ENCODE data around the gene AGO3.

The AGO3 gene

GRCh38 chr1:36095760-36096405 is 165.0 kb downstream of the AGO3 start:
- TF ChIP-seq CTCF (IDR thresholded peaks at IDR 0.05; ENCODE audit: low read depth, low read length): no peak
- DNase-seq (ENCODE audit: extremely low read depth, low read depth): no peak

- DNase-seq (ENCODE audit: extremely low read depth, low read depth): no peak
- TF ChIP-seq CTCF (IDR thresholded peaks at IDR 0.05; ENCODE audit: low read depth, low read length): peak; percentile 14
These were observed 165.9 kb downstream of the AGO3 start for GRCh38 chr1:36096500-36097432.

- no peak for TF ChIP-seq CTCF (IDR thresholded peaks at IDR 0.05; ENCODE audit: low read depth, low read length)
- DNase-seq (ENCODE audit: extremely low read depth, low read depth): no peak
These were observed 167.0 kb downstream of the AGO3 start for GRCh38 chr1:36097693-36098585.

- TF ChIP-seq CTCF (IDR thresholded peaks at IDR 0.05; ENCODE audit: low read depth, low read length): no peak
- DNase-seq (ENCODE audit: extremely low read depth, low read depth): no peak
These were observed 167.9 kb downstream of the AGO3 start for GRCh38 chr1:36098650-36099365.

- TF ChIP-seq CTCF (IDR thresholded peaks at IDR 0.05; ENCODE audit: low read depth, low read length): peak; percentile 85
- no peak for DNase-seq (ENCODE audit: extremely low read depth, low read depth)
These were observed 168.9 kb downstream of the AGO3 start for GRCh38 chr1:36099681-36100341.

GRCh38 chr1:36100376-36100775 is 169.5 kb downstream of the AGO3 start:
- DNase-seq (ENCODE audit: extremely low read depth, low read depth): no peak
- TF ChIP-seq CTCF (IDR thresholded peaks at IDR 0.05; ENCODE audit: low read depth, low read length): no peak
